Measurements from ENCODE around the gene TMEM40. TPM values are rescaled to one million over a fixed set of nuclear protein-coding genes. Genes with fewer than 3 reads are reported as not detected.

The TMEM40 gene
- polyA plus RNA-seq, 1 of the 3 experiments (the other 2 are of a cell fraction), result 0.05 TPM

- no peak for TF ChIP-seq PBX3 (IDR thresholded peaks at IDR 0.05)
- no peak for TF ChIP-seq USF1 (IDR thresholded peaks at IDR 0.05; ENCODE audit: borderline replicate concordance, low read depth)
- no peak for TF ChIP-seq EZH2phosphoT487 (IDR thresholded peaks at IDR 0.05; ENCODE audit: borderline replicate concordance, low read depth)
- TF ChIP-seq SIN3A (IDR thresholded peaks at IDR 0.05; ENCODE audit: borderline replicate concordance, low read depth, low read length), result no peak
- TF ChIP-seq TAF1 (IDR thresholded peaks at IDR 0.05; ENCODE audit: borderline replicate concordance, low read depth, low read length), result no peak
Measured at GRCh38 chr3:12756635-12757034, 2.4 kb downstream of the TMEM40 start (continued).

- Histone ChIP-seq H3F3A (replicated peaks; ENCODE audit: insufficient read depth) (peaks cover 6% of the 10 kb centered on the region), H3K4me1 (ENCODE audit: control insufficient read depth in 1 of 2, insufficient read depth in 2 of 2, low read depth in 1 of 2, low read length in 1 of 2) (peaks cover 7 to 14% of the 10 kb centered on the region in 2 experiments; a peak in 3 of 4 replicates), H2AFZ (ENCODE audit: low read depth) (no peak overlapping the region), H4K20me1 (ENCODE audit: insufficient read depth) (no peaks in the 10 kb centered on the region), H3K27me3 (ENCODE audit: insufficient read depth) (no peaks in the 10 kb centered on the region), H3K79me2 (ENCODE audit: insufficient read depth) (no peaks in the 10 kb centered on the region), H3K9me3 (no peaks in the 10 kb centered on the region), H3K27ac (ENCODE audit: low read depth in 2 of 2, low read length in 1 of 2) (no peak overlapping the region), H3K36me3 (replicated peaks in 1 of 2; ENCODE audit: control insufficient read depth in 1 of 2, insufficient read depth in 2 of 2, low read length in 1 of 2) (no peaks in the 10 kb centered on the region), H3K9ac (no peak overlapping the region), H3K4me2 (no peak overlapping the region), H3K9me2 (no peaks in the 10 kb centered on the region), H3K4me3 (ENCODE audit: low read depth in 2 of 2, low read length in 1 of 2) (no peak overlapping the region)
- ChIA-PET POLR2A (no interaction called here), CTCF (interaction anchor here (0.9 kb wide), 1 partner anchor 9 kb away, joined by 3 read pairs; no protein-coding TSS in a partner anchor)
- WGBS (ENCODE audit: low lambda C conversion rate), result 87% methylated on average over 4 of the region's 4 CpGs
- no peak for TF ChIP-seq EP300 (IDR thresholded peaks at IDR 0.05; ENCODE audit: borderline replicate concordance in 1 of 2, low read depth in 1 of 2, low read length in 1 of 2)
- TF ChIP-seq GATA2 (CRISPR knock-in tag; IDR thresholded peaks at IDR 0.05), result no peak
- no peak for TF ChIP-seq JUND (IDR thresholded peaks at IDR 0.05)
- DNase-seq, result no peak
Measured at GRCh38 chr3:12756175-12756574, 2.9 kb downstream of the TMEM40 start.

- no peak for TF ChIP-seq CHD2 (IDR thresholded peaks at IDR 0.05; ENCODE audit: low read length, partially characterized antibody)
- no peak for TF ChIP-seq POLR2AphosphoS5 (IDR thresholded peaks at IDR 0.05; ENCODE audit: low read depth, low read length)
- TF ChIP-seq NRF1 (IDR thresholded peaks at IDR 0.05; ENCODE audit: low read depth, low read length), result no peak
- no peak for TF ChIP-seq JUND (IDR thresholded peaks at IDR 0.05)
- TF ChIP-seq FOXM1 (IDR thresholded peaks at IDR 0.05; ENCODE audit: low read depth), result no peak
- no peak for TF ChIP-seq TEAD4 (IDR thresholded peaks at IDR 0.05; ENCODE audit: borderline replicate concordance, insufficient read depth)
- no peak for TF ChIP-seq IRF3 (IDR thresholded peaks at IDR 0.05; ENCODE audit: low read depth, low read length)
- TF ChIP-seq PBX3 (IDR thresholded peaks at IDR 0.05), result no peak
- no peak for TF ChIP-seq FOXJ3 (CRISPR knock-in tag; IDR thresholded peaks at IDR 0.05)
- 84% methylated on average over 6 of the region's 6 CpGs for WGBS (ENCODE audit: low lambda C conversion rate)
- H3K4me1 ChIP-seq (ENCODE audit: control insufficient read depth in 1 of 2, insufficient read depth in 2 of 2, low read depth in 1 of 2, low read length in 1 of 2), result peaks cover 7 to 14% of the 10 kb centered on the region in 2 experiments; a peak in 3 of 4 replicates
- no peak for DNase-seq
- H2AFZ ChIP-seq (ENCODE audit: low read depth), result no peak overlapping the region
- no peaks in the 10 kb centered on the region for H3K79me2 ChIP-seq (ENCODE audit: insufficient read depth)
- no peaks in the 10 kb centered on the region for H3K9me2 ChIP-seq
- ChIA-PET POLR2A (no interaction called here), CTCF (no interaction called here)
- H3F3A ChIP-seq (replicated peaks; ENCODE audit: insufficient read depth), result peaks cover 6% of the 10 kb centered on the region
- H3K27me3 ChIP-seq (ENCODE audit: insufficient read depth), result no peaks in the 10 kb centered on the region
- H3K27ac ChIP-seq (ENCODE audit: low read depth in 2 of 2, low read length in 1 of 2), result no peak overlapping the region
- no peak overlapping the region for H3K9ac ChIP-seq
- H3K4me2 ChIP-seq, result no peak overlapping the region
- H3K4me3 ChIP-seq (ENCODE audit: low read depth in 2 of 2, low read length in 1 of 2), result no peak overlapping the region
- no peaks in the 10 kb centered on the region for H4K20me1 ChIP-seq (ENCODE audit: insufficient read depth)
- H3K36me3 ChIP-seq (replicated peaks in 1 of 2; ENCODE audit: control insufficient read depth in 1 of 2, insufficient read depth in 2 of 2, low read length in 1 of 2), result no peaks in the 10 kb centered on the region
- no peaks in the 10 kb centered on the region for H3K9me3 ChIP-seq
Measured at GRCh38 chr3:12755754-12756153, 3.3 kb downstream of the TMEM40 start.

All from SK-N-SH (cell line).